Measurements from ENCODE around the gene GBE1. TPM values are rescaled to one million over a fixed set of nuclear protein-coding genes. Genes with fewer than 3 reads are reported as not detected.
A peak's percentile ranks its signal among the peaks of the same experiment; 100 is the strongest.

Gene GBE1
- 21.7 and 34.4 TPM in 2 replicates for total RNA-seq (ENCODE audit: low replicate concordance)

GRCh38 chr3:81760924-81761903 lies at the start of gene GBE1:
Gene GBE1, minus strand, starts transcription at chr3:81761645. Its CDS starts 128 bp downstream, at chr3:81761517.
- H3K4me1 Mint-ChIP-seq, result peaks cover 15% of the 10 kb centered on the region
- Histone ChIP-seq H4K20me1 (ENCODE audit: low read depth) (no peaks in the 10 kb centered on the region), H3K79me2 (ENCODE audit: low read depth) (no peaks in the 10 kb centered on the region), H3K4me1 (peaks cover 23% of the 10 kb centered on the region), H3K9ac (peak within 1 kb of the TSS; percentile 79), H3F3A (ENCODE audit: low read depth) (peaks cover 22% of the 10 kb centered on the region), H2AFZ (replicated peaks) (peak within 1 kb of the TSS; percentile 61), H3K27me3 (no peaks in the 10 kb centered on the region), H3K9me3 (ENCODE audit: low read depth) (no peaks in the 10 kb centered on the region), H3K4me3 (peak within 1 kb of the TSS; percentile 62), H3K27ac (peak within 1 kb of the TSS; percentile 95), H3K36me3 (no peaks in the 10 kb centered on the region), H3K4me2 (peak within 1 kb of the TSS; percentile 89)
- peaks cover 9% of the 10 kb centered on the region for H3K9me3 Mint-ChIP-seq
- TF ChIP-seq EZH2phosphoT487 (IDR thresholded peaks at IDR 0.05) (no peak), EZH2 (IDR thresholded peaks at IDR 0.05) (peak; percentile 30), CTCF (IDR thresholded peaks at IDR 0.05) (peak; percentile 31)
- peaks cover 5% of the 10 kb centered on the region for H3K27me3 Mint-ChIP-seq (ENCODE audit: insufficient read depth, low read depth)
- peak within 1 kb of the TSS; percentile 98 for H3K27ac Mint-ChIP-seq
- H3K36me3 Mint-ChIP-seq, result peaks cover 15% of the 10 kb centered on the region
- H3K4me3 Mint-ChIP-seq, result peak within 1 kb of the TSS; percentile 93
- peak; percentile 94 for DNase-seq (ENCODE audit: low spot score)

- Histone ChIP-seq H3K4me3 (no peak overlapping the region), H3K9ac (no peak overlapping the region), H3F3A (ENCODE audit: low read depth) (peaks cover 12% of the 10 kb centered on the region), H3K27ac (peak overlapping the region; percentile 14), H3K4me2 (peak overlapping the region; percentile 40), H3K79me2 (ENCODE audit: low read depth) (no peaks in the 10 kb centered on the region), H2AFZ (replicated peaks) (no peak overlapping the region), H3K27me3 (no peaks in the 10 kb centered on the region), H3K36me3 (no peaks in the 10 kb centered on the region), H3K9me3 (ENCODE audit: low read depth) (no peaks in the 10 kb centered on the region), H3K4me1 (peaks cover 27% of the 10 kb centered on the region), H4K20me1 (ENCODE audit: low read depth) (no peaks in the 10 kb centered on the region)
- Mint-ChIP-seq H3K36me3 (peaks cover 2% of the 10 kb centered on the region), H3K27me3 (ENCODE audit: insufficient read depth, low read depth) (peaks cover 2% of the 10 kb centered on the region), H3K4me1 (peaks cover 17% of the 10 kb centered on the region), H3K9me3 (peaks cover 15% of the 10 kb centered on the region), H3K4me3 (no peak overlapping the region), H3K27ac (no peak overlapping the region)
- TF ChIP-seq EZH2phosphoT487 (IDR thresholded peaks at IDR 0.05) (no peak), CTCF (IDR thresholded peaks at IDR 0.05) (no peak), EZH2 (IDR thresholded peaks at IDR 0.05) (no peak)
- no peak for DNase-seq (ENCODE audit: low spot score)
Observed at GRCh38 chr3:81808900-81809299, 47.5 kb upstream of the GBE1 start.

DNA sequence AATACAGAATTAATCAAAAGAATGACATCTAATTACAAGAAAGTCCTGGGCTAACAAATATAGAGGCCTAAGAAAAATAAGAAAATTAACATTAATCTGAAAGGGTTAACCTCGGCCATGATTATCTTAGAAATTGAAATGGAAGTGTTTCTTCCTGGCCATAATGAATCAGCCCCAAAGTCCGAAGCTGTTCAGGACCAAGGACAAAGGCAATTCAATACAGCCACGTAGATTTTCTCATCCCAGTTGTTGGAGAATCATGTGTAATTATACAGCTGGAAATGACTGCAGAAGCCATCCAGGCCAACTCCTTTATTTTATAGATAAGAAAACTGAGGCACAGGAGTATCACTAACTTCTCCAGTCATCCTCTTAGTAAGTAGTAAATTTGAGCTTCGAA lies 38.0 kb upstream of the GBE1 start:
- Histone ChIP-seq H3K4me3 (no peak overlapping the region), H3K9ac (no peak overlapping the region), H3K27ac (no peak overlapping the region), H3K27me3 (no peaks in the 10 kb centered on the region), H3K9me3 (ENCODE audit: low read depth) (no peaks in the 10 kb centered on the region), H3F3A (ENCODE audit: low read depth) (no peaks in the 10 kb centered on the region), H4K20me1 (ENCODE audit: low read depth) (no peaks in the 10 kb centered on the region), H3K79me2 (ENCODE audit: low read depth) (no peaks in the 10 kb centered on the region), H2AFZ (replicated peaks) (no peak overlapping the region), H3K36me3 (no peaks in the 10 kb centered on the region), H3K4me2 (no peak overlapping the region), H3K4me1 (no peaks in the 10 kb centered on the region)
- no peaks in the 10 kb centered on the region for H3K9me3 Mint-ChIP-seq
- H3K36me3 Mint-ChIP-seq, result no peaks in the 10 kb centered on the region
- H3K27me3 Mint-ChIP-seq (ENCODE audit: insufficient read depth, low read depth), result peaks cover 2% of the 10 kb centered on the region
- no peak for TF ChIP-seq EZH2phosphoT487 (IDR thresholded peaks at IDR 0.05)
- no peak for TF ChIP-seq CTCF (IDR thresholded peaks at IDR 0.05)
- no peaks in the 10 kb centered on the region for H3K4me1 Mint-ChIP-seq
- H3K27ac Mint-ChIP-seq, result no peak overlapping the region
- H3K4me3 Mint-ChIP-seq, result no peak overlapping the region
- DNase-seq (ENCODE audit: low spot score), result no peak

Data from neural progenitor cell (in vitro differentiated cells).